Raji (cell line): ENCODE results near the gene NDST3.

Source experiments
- POLR2A ChIP-seq: IDR thresholded peaks from 2 replicates; pipeline ENCODE4 v1.6.1; 2011; ENCODE audit warnings: low read depth, low read length, control low read depth; ENCODE audit not compliant: insufficient read depth

The NDST3 gene

DNA sequence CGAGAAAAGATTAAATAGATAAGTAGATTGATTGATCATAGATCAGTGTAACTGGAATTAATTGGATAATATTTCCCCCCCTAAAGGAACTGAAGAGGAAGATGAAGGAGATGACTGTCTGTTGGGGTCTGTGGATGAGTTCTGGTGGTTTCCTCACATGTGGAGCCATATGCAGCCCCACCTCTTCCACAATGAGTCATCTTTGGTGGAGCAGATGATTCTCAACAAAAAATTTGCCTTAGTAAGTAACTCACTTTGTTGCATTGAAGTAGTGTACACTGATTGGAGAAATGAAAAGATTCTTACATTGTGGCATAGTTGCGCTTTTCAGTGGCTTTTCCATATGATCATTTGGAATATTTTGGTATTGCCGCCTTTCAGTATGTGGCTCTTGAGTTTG is 80.4 kb downstream of the NDST3 start:
- no peak for TF ChIP-seq POLR2A

DNA sequence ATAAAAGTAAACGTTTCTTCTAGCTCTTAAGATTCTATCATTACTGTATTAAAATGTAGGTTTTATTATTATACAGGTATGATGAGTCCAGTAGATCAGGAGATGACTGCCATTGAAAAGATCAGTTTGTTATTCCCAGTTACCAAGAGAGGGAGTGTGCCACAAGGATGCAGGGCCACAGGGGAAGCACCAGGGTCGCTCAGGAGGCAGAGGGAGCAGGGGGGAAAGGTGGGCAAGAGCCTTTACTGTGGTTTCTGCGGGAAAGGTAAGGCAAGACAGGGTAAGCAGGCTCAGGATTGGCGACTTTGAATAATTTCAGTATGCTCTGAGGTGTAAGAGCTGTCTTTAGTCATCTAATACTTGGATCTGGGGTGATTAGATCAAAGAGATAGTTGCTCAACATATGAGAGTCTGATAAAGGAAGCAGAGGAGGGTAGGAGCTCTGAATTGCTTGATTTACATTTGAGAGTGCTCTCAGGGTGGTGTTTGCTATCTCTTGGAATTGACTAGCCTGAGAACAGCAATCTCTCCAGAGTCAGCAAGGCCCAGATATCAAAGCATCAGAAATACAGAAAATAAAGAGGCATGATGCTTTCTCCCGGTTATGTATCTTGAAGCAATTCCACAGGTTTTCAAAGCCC is 86.0 kb downstream of the NDST3 start:
- no peak for TF ChIP-seq POLR2A

DNA sequence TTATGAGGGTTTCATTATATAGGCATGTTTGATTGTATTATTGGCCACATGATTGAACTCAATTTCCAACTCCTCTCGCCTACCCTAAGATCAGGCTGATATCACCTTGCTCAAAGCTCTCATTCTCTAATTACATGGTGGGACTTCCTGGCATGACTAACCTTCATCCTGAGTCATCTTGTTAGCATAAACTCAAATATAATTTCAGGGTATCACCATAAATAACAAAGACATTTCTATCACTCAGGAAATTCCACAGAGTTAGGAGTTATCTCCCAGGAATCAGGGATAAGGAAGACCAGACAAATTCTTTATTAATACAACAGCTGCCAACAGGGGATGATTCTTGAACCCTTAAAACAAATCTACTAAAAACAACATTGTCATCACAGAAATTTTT is 90.7 kb downstream of the NDST3 start:
- no peak for TF ChIP-seq POLR2A

DNA sequence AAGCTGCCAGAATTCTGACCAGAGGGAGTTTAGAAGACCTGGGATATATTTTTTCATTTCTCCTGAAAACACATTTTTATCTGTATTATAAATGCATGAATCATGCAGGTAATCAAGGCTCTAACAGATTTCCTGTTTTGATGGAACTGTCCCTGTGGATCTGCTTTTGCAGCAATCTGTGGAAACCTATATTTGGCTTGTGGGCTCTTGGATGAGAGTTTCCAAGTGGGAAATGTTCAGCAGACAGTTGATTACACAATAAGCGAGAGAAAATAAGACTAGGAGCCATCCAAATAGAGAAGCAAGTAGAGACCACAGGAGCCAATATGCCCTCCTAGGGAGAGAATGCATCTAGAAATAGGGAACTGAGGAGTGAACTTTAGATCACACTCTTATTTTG is 105.0 kb downstream of the NDST3 start:
- no peak for TF ChIP-seq POLR2A

DNA sequence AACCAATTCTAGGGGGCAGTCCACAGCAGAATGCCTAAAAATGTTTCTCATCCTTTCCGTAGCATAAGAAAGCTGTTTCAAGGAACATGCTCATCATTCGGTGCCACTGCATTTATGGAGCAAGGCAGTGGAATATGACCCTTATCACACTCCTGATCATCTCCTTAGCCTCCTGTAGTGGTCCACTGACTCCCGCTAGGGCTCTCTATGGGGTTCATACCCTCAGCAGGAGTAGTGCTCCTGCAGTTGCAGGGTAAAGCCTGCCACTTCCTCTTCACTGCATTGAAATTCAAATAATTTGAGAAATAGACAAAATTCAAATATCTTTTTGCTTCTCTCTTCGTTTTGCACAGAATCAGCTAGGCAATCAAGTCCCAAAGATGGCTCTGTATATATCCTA is 107.0 kb downstream of the NDST3 start:
- TF ChIP-seq POLR2A: no peak

GRCh38 chr4:118154649-118155048 is 120.4 kb downstream of the NDST3 start:
- TF ChIP-seq POLR2A: no peak

DNA sequence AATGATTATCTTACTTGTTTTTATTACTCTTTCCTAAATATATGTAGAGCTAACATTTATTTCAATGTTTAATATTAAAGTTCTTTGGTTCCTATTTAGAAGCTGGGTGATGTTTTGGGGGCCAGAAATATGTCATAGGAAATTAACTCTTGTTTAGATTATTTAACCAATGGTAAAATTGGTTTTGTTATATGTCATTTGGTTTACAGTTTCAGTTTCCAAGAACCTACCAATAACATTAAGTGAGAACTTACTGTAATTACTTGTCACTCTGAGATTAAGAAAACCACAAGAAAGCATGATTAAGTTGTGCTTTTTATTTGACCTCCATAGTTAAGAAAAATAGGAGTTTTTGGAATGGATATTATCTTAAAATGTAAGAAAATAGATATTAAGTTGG is 121.2 kb downstream of the NDST3 start:
- no peak for TF ChIP-seq POLR2A

DNA sequence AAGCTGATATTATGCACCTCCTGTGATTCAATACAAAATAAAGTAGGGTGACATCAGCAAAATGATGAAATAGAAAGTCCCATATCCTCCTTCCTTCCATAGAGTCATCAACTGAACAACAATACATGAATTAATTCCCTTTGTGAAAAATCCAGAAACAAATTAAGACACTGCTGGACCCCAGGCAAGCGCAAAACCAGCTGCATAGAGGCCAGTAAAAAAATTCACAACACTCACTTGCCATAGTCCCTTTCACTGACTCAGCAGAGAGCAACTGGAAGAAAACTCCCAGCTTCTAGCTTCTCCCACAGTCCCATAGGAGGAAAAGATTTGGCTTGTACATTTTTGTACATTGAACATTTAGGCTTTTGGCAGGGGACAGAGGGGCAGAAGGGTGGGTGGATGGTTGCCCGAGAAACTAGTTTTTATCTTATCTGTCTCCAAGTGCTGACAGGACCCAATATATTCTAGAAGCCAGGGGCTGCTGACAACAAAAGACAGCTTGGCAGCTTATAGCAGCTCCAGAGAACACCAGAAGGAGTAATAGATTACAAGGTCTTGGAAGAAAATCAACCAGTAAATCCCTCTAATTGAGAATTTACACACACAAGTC is 124.6 kb downstream of the NDST3 start:
- no peak for TF ChIP-seq POLR2A

- TF ChIP-seq POLR2A: no peak
These were observed 133.0 kb downstream of the NDST3 start for GRCh38 chr4:118167306-118167705.

GRCh38 chr4:118171381-118171780 is 137.1 kb downstream of the NDST3 start:
- no peak for TF ChIP-seq POLR2A

GRCh38 chr4:118173126-118173525 is 138.8 kb downstream of the NDST3 start:
- TF ChIP-seq POLR2A: no peak

- TF ChIP-seq POLR2A: no peak
These were observed 139.9 kb downstream of the NDST3 start for GRCh38 chr4:118173956-118174725.

DNA sequence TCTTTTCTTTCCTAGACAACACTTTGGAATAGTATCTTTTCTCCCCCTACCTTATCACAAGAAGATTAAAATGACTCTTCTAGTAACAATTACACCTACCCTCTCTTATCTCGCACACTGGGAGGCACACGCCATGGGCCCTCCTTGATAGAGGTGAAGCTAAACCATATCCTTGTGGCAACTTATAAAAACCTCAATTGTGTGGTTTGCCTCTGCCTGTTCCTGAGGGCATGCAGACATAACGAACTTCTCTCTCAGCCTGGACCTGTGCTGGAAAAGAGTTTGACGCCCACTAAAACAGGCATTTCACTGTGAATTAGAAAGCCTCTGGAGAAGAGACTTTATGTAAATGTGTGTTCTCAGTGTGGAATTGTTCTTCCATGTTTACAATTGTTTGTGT is 141.2 kb downstream of the NDST3 start:
- no peak for TF ChIP-seq POLR2A

DNA sequence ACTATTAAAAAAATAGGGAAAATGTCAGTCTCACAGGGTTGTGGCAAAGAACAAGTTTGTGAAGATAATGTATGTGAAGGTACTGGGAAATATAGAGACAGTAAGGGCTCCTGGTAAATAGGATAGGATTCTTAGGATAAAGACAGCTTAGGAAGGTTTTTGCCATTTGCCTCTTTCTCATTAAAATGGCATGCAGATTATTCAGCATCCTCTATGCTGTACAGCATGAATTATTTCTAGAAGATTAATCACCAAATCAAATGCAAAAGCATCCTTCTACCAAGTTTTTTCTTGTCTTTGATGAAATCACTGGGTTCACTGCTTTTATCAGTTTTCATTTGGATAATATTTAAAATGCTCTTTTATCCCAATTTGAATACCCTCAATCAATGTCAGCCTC is 142.8 kb downstream of the NDST3 start:
- TF ChIP-seq POLR2A: no peak

GRCh38 chr4:118180776-118181175 is 146.5 kb downstream of the NDST3 start:
- no peak for TF ChIP-seq POLR2A

DNA sequence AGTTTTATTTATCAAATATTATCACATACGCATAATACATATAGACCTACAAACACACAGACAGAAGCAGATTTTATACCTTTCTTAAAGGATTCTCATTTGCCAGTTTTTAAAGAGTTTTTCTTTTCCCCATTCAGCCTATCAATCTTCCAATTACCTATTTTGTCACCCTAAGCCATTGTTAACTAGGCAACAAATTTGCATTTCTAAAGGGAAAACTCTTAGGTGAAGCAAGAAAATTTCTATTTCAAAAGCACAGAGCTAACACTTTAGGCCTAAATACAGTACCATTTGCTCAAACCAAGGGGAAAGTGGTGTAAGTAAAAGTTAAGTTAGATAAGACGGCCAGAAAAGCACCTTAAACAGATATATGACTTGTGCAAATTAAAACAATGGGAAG is 156.6 kb downstream of the NDST3 start:
- TF ChIP-seq POLR2A: no peak
